H54 (cell line): ENCODE results near the gene USH1C.

Experiments
- DNase-seq: peaks from one replicate; pipeline ENCODE4 v3.0.0; 2011; ENCODE audit warnings: low spot score, mixed read lengths; ENCODE audit not compliant: insufficient read length
- FAIRE-seq: peaks from 3 replicates; lab custom pipeline; 2011; peaks lifted over from hg19 to GRCh38; lab: Jason Lieb, UNC
- POLR2A ChIP-seq: IDR thresholded peaks from 2 replicates; pipeline ENCODE4 v1.6.1; 2011; ENCODE audit warnings: low read depth, mild to moderate bottlenecking, low read length

The USH1C gene

GRCh38 chr11:17462940-17463339 is 81.3 kb downstream of the USH1C start:
- FAIRE-seq: no peak
- no peak for TF ChIP-seq POLR2A
- DNase-seq: no peak

- DNase-seq (no peak), FAIRE-seq (no peak)
- no peak for TF ChIP-seq POLR2A
Measured at GRCh38 chr11:17460406-17460805, 83.8 kb downstream of the USH1C start.

- DNase-seq (no peak), FAIRE-seq (no peak)
- no peak for TF ChIP-seq POLR2A
Measured at GRCh38 chr11:17459236-17459896, 84.8 kb downstream of the USH1C start.

GRCh38 chr11:17458268-17458667 is 85.9 kb downstream of the USH1C start:
- DNase-seq: no peak
- no peak for FAIRE-seq
- no peak for TF ChIP-seq POLR2A

GRCh38 chr11:17457396-17458173 is 86.6 kb downstream of the USH1C start:
- FAIRE-seq: no peak
- DNase-seq: no peak
- TF ChIP-seq POLR2A: no peak

GRCh38 chr11:17452668-17453067 is 91.5 kb downstream of the USH1C start:
- TF ChIP-seq POLR2A: no peak
- FAIRE-seq (no peak), DNase-seq (no peak)

- DNase-seq: no peak
- FAIRE-seq: no peak
- TF ChIP-seq POLR2A: no peak
Measured at GRCh38 chr11:17449158-17449557, 95.1 kb downstream of the USH1C start.

- DNase-seq (no peak), FAIRE-seq (no peak)
- no peak for TF ChIP-seq POLR2A
Measured at GRCh38 chr11:17446482-17446881, 97.7 kb downstream of the USH1C start.

- FAIRE-seq: no peak
Measured at GRCh38 chr11:17445240-17445795, 98.9 kb downstream of the USH1C start.

GRCh38 chr11:17443926-17444690 is 100.1 kb downstream of the USH1C start:
- DNase-seq (no peak), FAIRE-seq (no peak)
- no peak for TF ChIP-seq POLR2A

More at GRCh38 chr11:17445240-17445795, 98.9 kb downstream of the USH1C start:
- no peak for DNase-seq
- TF ChIP-seq POLR2A: no peak
